SK-N-SH (cell line): ENCODE results near the gene HLA-DOB. TPM values are rescaled to one million over a fixed set of nuclear protein-coding genes. Genes with fewer than 3 reads are reported as not detected.

Experiments used
- CTCF ChIA-PET: fragments of 300-600, 350-600 bp; formaldehyde crosslinking; extraction: SDS; loops from one replicate; lab custom pipeline; 2021; lab: Yijun Ruan, JAX
- POLR2A ChIA-PET: fragments of 350-600 bp; sonication (Branson Sonifier 250); formaldehyde crosslinking; extraction: SDS; loops from one replicate; lab custom pipeline; 2020; ENCODE audit warnings: antibody characterized with exemption, inconsistent platforms; lab: Yijun Ruan, JAX
- DNase-seq: peaks from one replicate; pipeline ENCODE4 v3.0.0; 2012
- H2AFZ ChIP-seq: fragments of 200-600 bp; sonication (generic); 2 replicates; pipeline ENCODE4 v1.8.1; 2016; ENCODE audit warnings: antibody characterized with exemption, mild to moderate bottlenecking, low read depth
- H3F3A ChIP-seq: fragments of 200-600 bp; sonication (generic); replicated peaks from 2 replicates; pipeline ENCODE3; 2016; ENCODE audit warnings: antibody characterized with exemption, mild to moderate bottlenecking; ENCODE audit not compliant: insufficient read depth
- H3K27ac ChIP-seq, 2 experiments: fragments of 200-500 bp in 1 of 2; fragments of 200-600 bp in 1 of 2; sonication (Bioruptor generic) in 1 of 2; sonication (generic), shearing (Covaris generic) in 1 of 2; 2 replicates each; pipeline versions ENCODE4 v1.5.1 to v1.6.1; 2014 to 2016; ENCODE audit warnings: low read depth in 2 of 2, inconsistent platforms in 1 of 2, low read length in 1 of 2, mild to moderate bottlenecking in 1 of 2, mixed read lengths in 1 of 2
- H3K27me3 ChIP-seq: fragments of 200-600 bp; sonication (generic), shearing (Covaris generic); 2 replicates; pipeline ENCODE4 v1.6.1; 2016; ENCODE audit warnings: mixed run types; ENCODE audit not compliant: insufficient read depth
- H3K36me3 ChIP-seq, 2 experiments: fragments of 200-500 bp in 1 of 2; fragments of 200-600 bp in 1 of 2; sonication (Bioruptor generic) in 1 of 2; sonication (generic) in 1 of 2; replicated peaks in 1 of 2; 2 replicates each; pipeline versions ENCODE3 to v1.5.1; 2014 to 2016; ENCODE audit warnings: low read length in 1 of 2, mild to moderate bottlenecking in 1 of 2; ENCODE audit not compliant: insufficient read depth in 2 of 2, control insufficient read depth in 1 of 2
- H3K4me1 ChIP-seq, 2 experiments: fragments of 200-500 bp in 1 of 2; fragments of 200-600 bp in 1 of 2; sonication (Bioruptor generic) in 1 of 2; sonication (generic), shearing (Covaris generic) in 1 of 2; 2 replicates each; pipeline versions ENCODE4 v1.5.1 to v1.6.1; 2014 to 2016; ENCODE audit warnings: low read depth in 1 of 2, low read length in 1 of 2, mixed run types in 1 of 2; ENCODE audit not compliant: insufficient read depth in 2 of 2, control insufficient read depth in 1 of 2
- H3K4me2 ChIP-seq: fragments of 200-600 bp; sonication (generic), shearing (Covaris generic); 2 replicates; pipeline ENCODE4 v1.6.1; 2017; ENCODE audit warnings: mixed run types
- H3K4me3 ChIP-seq, 2 experiments: fragments of 200-500 bp in 1 of 2; fragments of 200-600 bp in 1 of 2; sonication (Bioruptor generic) in 1 of 2; sonication (generic), shearing (Covaris generic) in 1 of 2; 2 replicates each; pipeline versions ENCODE4 v1.5.1 to v1.8.1; 2014 to 2016; ENCODE audit warnings: low read depth in 2 of 2, inconsistent platforms in 1 of 2, low read length in 1 of 2, mild to moderate bottlenecking in 1 of 2, mixed read lengths in 1 of 2, moderate library complexity in 1 of 2
- H3K79me2 ChIP-seq: fragments of 200-600 bp; sonication (generic); 2 replicates; pipeline ENCODE4 v1.8.1; 2017; ENCODE audit warnings: mild to moderate bottlenecking; ENCODE audit not compliant: insufficient read depth
- H3K9ac ChIP-seq: fragments of 200-600 bp; sonication (generic); 2 replicates; pipeline ENCODE4 v1.6.1; 2017; ENCODE audit warnings: mixed run types
- H3K9me2 ChIP-seq: fragments of 200-600 bp; sonication (generic); 2 replicates; pipeline ENCODE4 v1.6.1; 2017; ENCODE audit warnings: mixed run types
- H3K9me3 ChIP-seq: fragments of 200-600 bp; sonication (generic); 2 replicates; pipeline ENCODE4 v1.6.1; 2017; ENCODE audit warnings: mixed run types, mild to moderate bottlenecking, moderate library complexity
- H4K20me1 ChIP-seq: fragments of 200-600 bp; sonication (generic); 2 replicates; pipeline ENCODE4 v1.6.1; 2017; ENCODE audit warnings: mild to moderate bottlenecking, mixed run types; ENCODE audit not compliant: insufficient read depth
- EZH2phosphoT487 ChIP-seq: fragments of 200-600 bp; sonication (generic); IDR thresholded peaks from 2 replicates; pipeline ENCODE4 v1.6.1; 2017; ENCODE audit warnings: low read depth, mixed run types, mild to moderate bottlenecking, antibody characterized with exemption, moderate library complexity, borderline replicate concordance
- FOXJ3 ChIP-seq: sonication (generic); formaldehyde crosslinking; IDR thresholded peaks from 2 replicates; pipeline ENCODE4 v1.5.1; 2020; ENCODE audit warnings: mild to moderate bottlenecking, missing genetic modification reagents
- FOXM1 ChIP-seq: IDR thresholded peaks from 2 replicates; pipeline ENCODE4 v1.4.0; 2012; ENCODE audit warnings: low read depth, mild to moderate bottlenecking
- GABPA ChIP-seq: IDR thresholded peaks from 2 replicates; pipeline ENCODE4 v1.4.0; 2012; ENCODE audit warnings: low read depth, mild to moderate bottlenecking
- MXI1 ChIP-seq: IDR thresholded peaks from 2 replicates; pipeline ENCODE4 v1.6.1; 2012; ENCODE audit warnings: mild to moderate bottlenecking, low read depth, low read length, improper control_type of control experiment
- NFIC ChIP-seq: IDR thresholded peaks from 2 replicates; pipeline ENCODE4 v1.4.0; 2012; ENCODE audit warnings: borderline replicate concordance
- POLR2AphosphoS5 ChIP-seq: IDR thresholded peaks from 2 replicates; pipeline ENCODE4 v1.6.1; 2012; ENCODE audit warnings: low read depth, low read length
- RCOR1 ChIP-seq: fragments of 150-350 bp; IDR thresholded peaks from 2 replicates; pipeline ENCODE4 v1.6.1; 2017; ENCODE audit warnings: antibody characterized with exemption, low read length
- RXRA ChIP-seq: IDR thresholded peaks from 2 replicates; pipeline ENCODE4 v1.4.0; 2012; ENCODE audit warnings: low read depth, mild to moderate bottlenecking, borderline replicate concordance
- SIN3A ChIP-seq: IDR thresholded peaks from 2 replicates; pipeline ENCODE4 v1.6.1; 2012; ENCODE audit warnings: low read depth, mild to moderate bottlenecking, low read length, moderate library complexity, borderline replicate concordance
- SMC3 ChIP-seq: IDR thresholded peaks from 2 replicates; pipeline ENCODE4 v1.6.1; 2012; ENCODE audit warnings: low read depth, low read length, improper control_type of control experiment
- TAF1 ChIP-seq: IDR thresholded peaks from 2 replicates; pipeline ENCODE4 v1.6.1; 2012; ENCODE audit warnings: low read depth, mild to moderate bottlenecking, low read length, moderate library complexity, borderline replicate concordance
- WGBS: methylation state at CpG from one replicate; pipeline ENCODE4 v1.1.6; 2017; ENCODE audit warnings: low lambda C conversion rate; 5-methylcytosine and 5-hydroxymethylcytosine counted together
- polyA plus RNA-seq, 3 experiments: library from polyadenylated mRNA; depleted of rRNA; stranded (reverse); fragments of >200 nt; gene quantifications; 2 replicates each; pipeline ENCODE4 v1.2.3, GENCODE V29; 2012
- TF ChIP-seq, protein P1 (sequence below): IDR thresholded peaks from 2 replicates; pipeline ENCODE4 v1.4.0; 2012; ENCODE audit warnings: low read depth
- TF ChIP-seq, protein P2 (sequence below): fragments of 150-350 bp; IDR thresholded peaks from 2 replicates; pipeline ENCODE4 v1.6.1; 2017; ENCODE audit warnings: antibody characterized with exemption, low read length, low read depth, borderline replicate concordance

HLA-DOB gene
- polyA plus RNA-seq, 1 of the 3 experiments (the other 2 are of a cell fraction) = not detected

GRCh38 chr6:32853541-32854375, 37.0 kb upstream of the HLA-DOB start, which contains the start of the genes PSMB9 and TAP1 (continued):
- TF ChIP-seq, protein P1, sequence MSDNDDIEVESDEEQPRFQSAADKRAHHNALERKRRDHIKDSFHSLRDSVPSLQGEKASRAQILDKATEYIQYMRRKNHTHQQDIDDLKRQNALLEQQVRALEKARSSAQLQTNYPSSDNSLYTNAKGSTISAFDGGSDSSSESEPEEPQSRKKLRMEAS = peak; percentile 40
- peak; percentile 9 for TF ChIP-seq POLR2AphosphoS5

DNA sequence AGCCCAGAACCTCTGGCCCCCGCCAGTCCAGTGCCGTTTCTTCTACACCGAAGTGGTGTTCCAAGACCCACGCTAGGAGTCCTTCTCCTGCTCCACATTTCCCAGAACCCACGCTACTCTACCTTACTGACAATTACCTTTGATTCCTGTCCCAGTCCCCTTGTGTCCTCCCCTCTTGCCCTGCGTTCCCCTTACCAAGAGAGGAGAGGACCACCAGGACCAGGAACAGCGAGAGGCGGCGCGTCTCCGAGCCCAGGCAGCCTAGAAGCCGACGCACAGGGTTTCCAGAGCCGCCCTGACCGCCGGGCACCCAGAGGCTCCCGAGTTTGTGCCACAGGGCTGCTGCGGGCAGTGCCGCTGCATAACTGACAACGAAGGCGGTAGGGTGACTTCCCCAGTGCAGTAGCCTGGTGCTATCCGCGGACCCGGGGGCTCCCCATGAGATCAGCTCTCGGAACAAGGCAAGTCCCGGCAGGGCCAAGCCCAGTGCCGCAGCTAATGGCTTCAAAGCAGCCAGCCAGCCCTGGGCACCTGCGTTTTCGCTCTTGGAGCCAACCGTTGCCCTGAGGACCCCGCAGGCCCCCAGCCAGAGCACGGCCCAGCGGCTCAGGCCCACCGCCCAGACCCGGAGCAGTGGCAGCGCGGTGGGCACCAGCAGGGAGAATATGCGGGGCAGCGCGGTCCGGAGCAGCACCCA, 36.2 kb upstream of the HLA-DOB start:
- Histone ChIP-seq H3K9ac (peak overlapping the region; percentile 71), H3K36me3 (peaks cover 3 to 7% of the 10 kb centered on the region in 2 experiments), H3K27ac (peak overlapping the region; percentile 50 to 90), H3K4me1 (peaks cover 0 to 14% of the 10 kb centered on the region in 2 experiments; a peak in 1 of 4 replicates), H3K4me2 (peak overlapping the region; percentile 99), H3K79me2 (peaks cover 4% of the 10 kb centered on the region; the same call in 1 of the 2 replicates), H3K9me3 (no peaks in the 10 kb centered on the region), H3K4me3 (peak overlapping the region; percentile 88 to 89), H2AFZ (peak overlapping the region; percentile 93), H3F3A (peaks cover 8% of the 10 kb centered on the region), H4K20me1 (no peaks in the 10 kb centered on the region), H3K27me3 (no peaks in the 10 kb centered on the region), H3K9me2 (no peaks in the 10 kb centered on the region)
- WGBS = 1% methylated on average over 15 of the region's 41 CpGs
- DNase-seq = peak; percentile 52
- ChIA-PET POLR2A (interaction anchor here (0.9 to 1.5 kb wide), 2 partner anchors 11 to 119 kb away, joined by 3 to 4 read pairs; no protein-coding TSS in a partner anchor), CTCF (interaction anchor here (1.0 to 8.3 kb wide), 10 partner anchors 9 to 101 kb away, joined by 3 to 137 read pairs (median 8); partner anchors contain the start of genes HLA-DMA, PSMB8 and TAP2)
- TF ChIP-seq, protein P1 = 0 out of 2 replicates have a peak, but pooled peaks have one; percentile 5
- no peak for TF ChIP-seq FOXJ3 (CRISPR knock-in tag)
- TF ChIP-seq TAF1 = no peak
- no peak for TF ChIP-seq SIN3A

GRCh38 chr6:32852018-32852843, 35.4 kb upstream of the HLA-DOB start:
- Histone ChIP-seq H3F3A (peaks cover 8% of the 10 kb centered on the region), H3K9me3 (no peaks in the 10 kb centered on the region), H2AFZ (peak overlapping the region; percentile 93), H3K9me2 (no peaks in the 10 kb centered on the region), H3K4me2 (peak overlapping the region; percentile 99), H3K4me1 (peaks cover 0 to 14% of the 10 kb centered on the region in 2 experiments; a peak in 1 of 4 replicates), H3K79me2 (peaks cover 4% of the 10 kb centered on the region; the same call in 1 of the 2 replicates), H3K36me3 (peaks cover 3 to 14% of the 10 kb centered on the region in 2 experiments), H4K20me1 (no peaks in the 10 kb centered on the region), H3K9ac (peak overlapping the region; percentile 71), H3K4me3 (peak overlapping the region; percentile 88 to 89), H3K27ac (peak overlapping the region in 1 of 2 experiments; percentile 90; a peak in 1 of 4 replicates), H3K27me3 (no peaks in the 10 kb centered on the region)
- TF ChIP-seq GABPA (no peak), RCOR1 (no peak), RXRA (no peak), FOXM1 (no peak), EZH2phosphoT487 (no peak), SIN3A (no peak), MXI1 (no peak), NFIC (no peak), FOXJ3 (CRISPR knock-in tag) (no peak), SMC3 (no peak)
- TF ChIP-seq, protein P2, sequence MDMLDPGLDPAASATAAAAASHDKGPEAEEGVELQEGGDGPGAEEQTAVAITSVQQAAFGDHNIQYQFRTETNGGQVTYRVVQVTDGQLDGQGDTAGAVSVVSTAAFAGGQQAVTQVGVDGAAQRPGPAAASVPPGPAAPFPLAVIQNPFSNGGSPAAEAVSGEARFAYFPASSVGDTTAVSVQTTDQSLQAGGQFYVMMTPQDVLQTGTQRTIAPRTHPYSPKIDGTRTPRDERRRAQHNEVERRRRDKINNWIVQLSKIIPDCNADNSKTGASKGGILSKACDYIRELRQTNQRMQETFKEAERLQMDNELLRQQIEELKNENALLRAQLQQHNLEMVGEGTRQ = no peak
- TF ChIP-seq, protein P1 = no peak
- no peak for DNase-seq
- WGBS = 64% methylated on average over 23 of the region's 23 CpGs
- CTCF ChIA-PET = interaction anchor here (1.4 to 8.3 kb wide), 7 partner anchors 8 to 101 kb away, joined by 3 to 137 read pairs (median 29); partner anchors contain the start of genes HLA-DMA, PSMB8 and TAP2
- POLR2A ChIA-PET = interaction anchor here (0.9 to 1.5 kb wide), 2 partner anchors 11 to 120 kb away, joined by 3 to 4 read pairs; no protein-coding TSS in a partner anchor
